HEK293T (cell line): Measurements from ENCODE around the gene TSPAN6.

Experiments
- BHLHE40 ChIP-seq: fragments of 450-650 bp; IDR thresholded peaks from 2 replicates; pipeline ENCODE4 v1.6.1; 2016; ENCODE audit warnings: mild to moderate bottlenecking, moderate library complexity, borderline replicate concordance
- ELF4 ChIP-seq: fragments of 450-650 bp; IDR thresholded peaks from 2 replicates; pipeline ENCODE4 v1.6.1; 2017; ENCODE audit warnings: antibody characterized with exemption
- HDGF ChIP-seq: fragments of 450-650 bp; IDR thresholded peaks from 2 replicates; pipeline ENCODE4 v1.6.1; 2017; ENCODE audit warnings: antibody characterized with exemption, borderline replicate concordance
- SP1 ChIP-seq: fragments of 450-650 bp; IDR thresholded peaks from 2 replicates; pipeline ENCODE4 v1.6.1; 2017
- SUZ12 ChIP-seq: fragments of 450-650 bp; IDR thresholded peaks from 2 replicates; pipeline ENCODE4 v1.6.1; 2016; ENCODE audit warnings: mild to moderate bottlenecking
- TF ChIP-seq, protein P1 (sequence below): fragments of 450-650 bp; IDR thresholded peaks from 2 replicates; pipeline ENCODE4 v1.6.1; 2016

DNA sequence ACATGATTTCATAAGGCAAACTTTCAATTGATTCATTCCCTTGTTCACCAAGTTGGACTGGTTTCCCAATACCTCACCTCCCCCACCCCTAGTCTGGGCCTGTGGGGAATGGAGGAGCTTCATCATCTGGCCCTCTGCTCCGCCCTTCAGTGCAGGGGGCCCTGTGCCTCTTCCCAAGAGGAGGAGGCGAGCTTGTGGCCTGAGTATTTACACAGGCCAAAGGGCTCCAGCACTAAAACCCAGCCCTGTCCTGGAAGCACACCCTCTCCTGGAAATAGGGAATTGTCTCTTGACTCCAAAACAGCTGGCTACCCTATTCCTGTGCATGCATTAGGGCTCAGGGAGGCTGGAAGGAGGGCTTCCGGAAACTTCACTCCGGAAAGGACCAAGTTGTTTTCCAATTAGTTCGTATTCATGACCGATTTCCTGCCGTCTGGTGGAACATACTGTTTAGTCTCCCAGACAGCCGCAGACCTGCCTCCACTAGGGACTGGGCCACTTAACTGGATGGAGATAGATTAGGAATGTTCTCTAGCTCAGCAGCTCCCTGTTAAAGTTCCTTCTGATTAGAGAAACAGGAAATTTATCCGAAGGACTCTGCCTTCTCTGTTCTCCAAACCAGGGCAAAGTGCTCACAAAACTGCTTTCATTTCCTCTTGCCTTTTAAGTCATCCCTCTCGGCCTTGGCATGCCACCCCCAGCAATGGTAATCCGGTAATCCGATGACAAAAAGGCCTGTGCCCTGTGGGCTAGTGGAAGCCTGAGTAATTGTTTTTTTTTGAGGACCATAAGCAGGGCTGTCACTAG, 13.1 kb upstream of the TSPAN6 start:
- TF ChIP-seq ELF4 (no peak), SP1 (no peak), SUZ12 (no peak), HDGF (no peak), BHLHE40 (no peak)
- TF ChIP-seq, protein P1, sequence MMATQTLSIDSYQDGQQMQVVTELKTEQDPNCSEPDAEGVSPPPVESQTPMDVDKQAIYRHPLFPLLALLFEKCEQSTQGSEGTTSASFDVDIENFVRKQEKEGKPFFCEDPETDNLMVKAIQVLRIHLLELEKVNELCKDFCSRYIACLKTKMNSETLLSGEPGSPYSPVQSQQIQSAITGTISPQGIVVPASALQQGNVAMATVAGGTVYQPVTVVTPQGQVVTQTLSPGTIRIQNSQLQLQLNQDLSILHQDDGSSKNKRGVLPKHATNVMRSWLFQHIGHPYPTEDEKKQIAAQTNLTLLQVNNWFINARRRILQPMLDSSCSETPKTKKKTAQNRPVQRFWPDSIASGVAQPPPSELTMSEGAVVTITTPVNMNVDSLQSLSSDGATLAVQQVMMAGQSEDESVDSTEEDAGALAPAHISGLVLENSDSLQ, result no peak
